GM12878 (cell line): ENCODE measurements around the gene CTNNBIP1. TPM values are rescaled to one million over a fixed set of nuclear protein-coding genes. Genes with fewer than 3 reads are reported as not detected.

Source experiments
- ATAC-seq: fragments of 200-7000 bp; cut with Tn5 transposase; 3 replicates; pipeline ENCODE4 v1.9.1; 2020; ENCODE audit warnings: mild to moderate bottlenecking, moderate library complexity
- BruUV-seq: library from RNA; stranded (reverse); fragments of 400-500 nt; replicated peaks from 2 replicates; lab custom pipeline; 2021; lab: Mats Ljungman, UMichigan
- CTCF ChIA-PET: fragments of 300-600 bp; sonication (Branson Sonifier 250); formaldehyde crosslinking; extraction: SDS; loops from one replicate; lab custom pipeline; 2021; ENCODE audit warnings: inconsistent platforms; lab: Yijun Ruan, JAX
- POLR2A ChIA-PET: fragments of 350-600 bp; formaldehyde crosslinking; extraction: SDS; loops from one replicate; lab custom pipeline; 2021; ENCODE audit warnings: inconsistent platforms; lab: Charles Lee
- RAD21 ChIA-PET: fragments of 300-600 bp; sonication (Branson Sonifier 250); formaldehyde crosslinking; loops from one replicate; lab custom pipeline; 2023; ENCODE audit warnings: antibody characterized with exemption; ENCODE audit not compliant: unreplicated experiment; lab: Charles Lee
- SMC1A ChIA-PET: fragments of 300-600 bp; sonication (Branson Sonifier 250); formaldehyde crosslinking; loops from one replicate; lab custom pipeline; 2023; ENCODE audit not compliant: unreplicated experiment, uncharacterized antibody; lab: Charles Lee
- DNase-seq: peaks from one replicate; pipeline ENCODE4 v3.0.0-alpha.2; 2011; ENCODE audit warnings: low read depth, low spot score
- FAIRE-seq: peaks from 3 replicates; lab custom pipeline; 2011; peaks lifted over from hg19 to GRCh38; lab: Jason Lieb, UNC
- H2AFZ ChIP-seq: 2 replicates; pipeline ENCODE4 v1.6.0; 2011; ENCODE audit warnings: low read depth, low read length, control low read depth; ENCODE audit not compliant: control insufficient read depth
- H3K27ac ChIP-seq: 2 replicates; pipeline ENCODE4 v1.5.1; 2011; ENCODE audit warnings: control low read depth; ENCODE audit not compliant: control insufficient read depth, insufficient read depth
- H3K27me3 ChIP-seq, 2 experiments: replicated peaks in 1 of 2; 2 replicates each; pipeline versions ENCODE4 v1.6.0 to v1.6.1; 2011; ENCODE audit warnings: low read length in 1 of 2; ENCODE audit not compliant: control insufficient read depth in 2 of 2, insufficient read depth in 2 of 2
- H3K36me3 ChIP-seq, 2 experiments: 2 replicates each; pipeline ENCODE4 v1.5.1; 2011; ENCODE audit warnings: low read length in 1 of 2; ENCODE audit not compliant: control insufficient read depth in 2 of 2, insufficient read depth in 2 of 2
- H3K4me1 ChIP-seq: 2 replicates; pipeline ENCODE4 v1.6.1; 2011; ENCODE audit warnings: mild to moderate bottlenecking, low read length, moderate library complexity, mixed read lengths; ENCODE audit not compliant: control insufficient read depth, insufficient read depth
- H3K4me2 ChIP-seq: 2 replicates; pipeline ENCODE4 v1.6.0; 2011; ENCODE audit warnings: control low read depth; ENCODE audit not compliant: control insufficient read depth, insufficient read depth
- H3K4me3 ChIP-seq: fragments of 200-600 bp; sonication (generic); 2 replicates; pipeline ENCODE4 v1.5.1; 2016
- H3K79me2 ChIP-seq: 2 replicates; pipeline ENCODE4 v1.6.0; 2011; ENCODE audit warnings: low read length; ENCODE audit not compliant: control insufficient read depth, insufficient read depth
- H3K9ac ChIP-seq: 2 replicates; pipeline ENCODE4 v1.8.0; 2011; ENCODE audit warnings: low read length, control low read depth, mixed read lengths; ENCODE audit not compliant: control insufficient read depth, insufficient read depth
- H3K9me3 ChIP-seq: replicated peaks from 3 replicates; pipeline ENCODE4 v1.5.1; 2011; ENCODE audit warnings: mild to moderate bottlenecking, low read length; ENCODE audit not compliant: control insufficient read depth, insufficient read depth
- H4K20me1 ChIP-seq: 2 replicates; pipeline ENCODE4 v1.6.0; 2011; ENCODE audit not compliant: control insufficient read depth, insufficient read depth
- CREB1 ChIP-seq: IDR thresholded peaks from 2 replicates; pipeline ENCODE4 v1.6.1; 2012; ENCODE audit warnings: low read depth, mild to moderate bottlenecking, inconsistent platforms
- STAT1 ChIP-seq: fragments of 450-650 bp; conservative IDR thresholded peaks from 2 replicates; pipeline ENCODE4 v1.6.1; 2014; ENCODE audit warnings: antibody characterized with exemption, mild to moderate bottlenecking
- ZBED1 ChIP-seq: IDR thresholded peaks from 2 replicates; pipeline ENCODE4 v1.6.1; 2016; ENCODE audit warnings: borderline replicate concordance
- WGBS: methylation state at CpG from one replicate; pipeline ENCODE4 v1.1.6; 2016; ENCODE audit warnings: low lambda C conversion rate; ENCODE audit not compliant: insufficient replicate concordance, insufficient coverage; ENCODE audit errors: missing lambda C conversion rate; 5-methylcytosine and 5-hydroxymethylcytosine counted together
- in situ Hi-C: fragments of 300-500 bp; cut with MboI; formaldehyde crosslinking; loops from 9 replicates; pipeline ENCODE4 v1.14.3; 2018; ENCODE audit warnings: mixed read lengths
- intact Hi-C: fragments of 100-400 bp; cut with micrococcal nuclease; formaldehyde crosslinking; loops from one replicate; pipeline ENCODE4 v1.14.2; 2022; ENCODE audit not compliant: unreplicated experiment
- polyA plus RNA-seq, 11 experiments: library from polyadenylated mRNA; depleted of rRNA in 4 of 11; unstranded in 6 of 11; stranded (reverse) in 5 of 11; fragments of >200 nt; fragmentation: Nextera tagmentation in 4 of 11; fragmentation: Illumina TruSeq in 1 of 11; extraction: Ambion mirVana in 4 of 11; extraction: Trizol in 1 of 11; gene quantifications; 1 replicate in 1 of 11; 2 replicates in 10 of 11; pipeline versions ENCODE4 v1.2.1 to v1.2.3, GENCODE V29; 2011 to 2016; ENCODE audit warnings: inconsistent platforms in 2 of 11, missing spikeins in 2 of 11, low read depth in 1 of 11
- total RNA-seq, 4 experiments: library from RNA; depleted of rRNA in 3 of 4; stranded (reverse); fragments of >200 nt in 3 of 4; fragmentation: Illumina TruSeq in 1 of 4; extraction: Trizol in 1 of 4; gene quantifications; 2 replicates each; pipeline versions ENCODE4 v1.2.1 to v1.2.3, GENCODE V29; 2013 to 2021
- TF ChIP-seq, protein P1 (sequence below): fragments of 450-650 bp; IDR thresholded peaks from 2 replicates; pipeline ENCODE4 v1.6.1; 2017; ENCODE audit warnings: mild to moderate bottlenecking, moderate library complexity

Gene CTNNBIP1
- total and polyA plus RNA-seq, 10 of the 15 experiments (the other 5 are each of a cell fraction or from before 2014, with no cell fraction given) = 0.42 to 31.8 (median 10.8) TPM

DNA sequence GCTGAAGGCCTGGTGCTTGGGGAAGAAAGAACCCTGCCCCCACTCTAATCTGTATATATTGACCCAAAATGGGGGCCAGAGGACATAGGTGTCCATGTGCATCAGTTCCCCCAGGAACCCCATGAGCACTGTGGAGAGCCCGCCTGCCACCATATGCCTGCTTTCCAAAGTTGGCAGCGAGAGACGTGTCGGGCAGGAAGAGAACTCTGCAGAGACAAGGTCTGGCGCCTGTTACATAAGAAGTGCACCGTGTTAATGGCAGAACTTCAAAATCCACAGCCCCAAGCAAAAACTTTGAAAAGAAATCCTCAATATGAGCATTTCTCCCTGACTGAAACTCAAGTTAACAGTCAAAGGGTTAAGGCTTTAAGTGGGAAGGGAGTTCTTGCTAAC is 8.0 kb downstream of the CTNNBIP1 start:
- ChIA-PET CTCF (interaction anchor here (0.5 kb wide), 1 partner anchor 117 kb away, joined by 3 read pairs; no protein-coding TSS in a partner anchor), POLR2A (interaction anchor here (0.6 to 1.7 kb wide), 2 partner anchors 11 to 215 kb away, joined by 3 read pairs; no protein-coding TSS in a partner anchor), RAD21 (no interaction called here), SMC1A (no interaction called here)
- Histone ChIP-seq H2AFZ (no peak overlapping the region), H3K4me2 (no peak overlapping the region), H3K4me1 (peaks cover 31% of the 10 kb centered on the region), H3K4me3 (no peak overlapping the region), H3K9me3 (no peaks in the 10 kb centered on the region), H4K20me1 (no peaks in the 10 kb centered on the region), H3K27me3 (no peaks in the 10 kb centered on the region), H3K9ac (no peak overlapping the region), H3K27ac (no peak overlapping the region), H3K36me3 (no peaks in the 10 kb centered on the region), H3K79me2 (peaks cover 2% of the 10 kb centered on the region; the same call in 1 of the 2 replicates)
- DNase-seq (no peak), FAIRE-seq (no peak), ATAC-seq (no peak)
- in situ Hi-C loops (no loop called here), intact Hi-C loops (no loop called here)
- no TSS peak for BruUV-seq
- TF ChIP-seq STAT1 = no peak
- TF ChIP-seq ZBED1 = no peak
- TF ChIP-seq CREB1 = no peak
- TF ChIP-seq, protein P1, sequence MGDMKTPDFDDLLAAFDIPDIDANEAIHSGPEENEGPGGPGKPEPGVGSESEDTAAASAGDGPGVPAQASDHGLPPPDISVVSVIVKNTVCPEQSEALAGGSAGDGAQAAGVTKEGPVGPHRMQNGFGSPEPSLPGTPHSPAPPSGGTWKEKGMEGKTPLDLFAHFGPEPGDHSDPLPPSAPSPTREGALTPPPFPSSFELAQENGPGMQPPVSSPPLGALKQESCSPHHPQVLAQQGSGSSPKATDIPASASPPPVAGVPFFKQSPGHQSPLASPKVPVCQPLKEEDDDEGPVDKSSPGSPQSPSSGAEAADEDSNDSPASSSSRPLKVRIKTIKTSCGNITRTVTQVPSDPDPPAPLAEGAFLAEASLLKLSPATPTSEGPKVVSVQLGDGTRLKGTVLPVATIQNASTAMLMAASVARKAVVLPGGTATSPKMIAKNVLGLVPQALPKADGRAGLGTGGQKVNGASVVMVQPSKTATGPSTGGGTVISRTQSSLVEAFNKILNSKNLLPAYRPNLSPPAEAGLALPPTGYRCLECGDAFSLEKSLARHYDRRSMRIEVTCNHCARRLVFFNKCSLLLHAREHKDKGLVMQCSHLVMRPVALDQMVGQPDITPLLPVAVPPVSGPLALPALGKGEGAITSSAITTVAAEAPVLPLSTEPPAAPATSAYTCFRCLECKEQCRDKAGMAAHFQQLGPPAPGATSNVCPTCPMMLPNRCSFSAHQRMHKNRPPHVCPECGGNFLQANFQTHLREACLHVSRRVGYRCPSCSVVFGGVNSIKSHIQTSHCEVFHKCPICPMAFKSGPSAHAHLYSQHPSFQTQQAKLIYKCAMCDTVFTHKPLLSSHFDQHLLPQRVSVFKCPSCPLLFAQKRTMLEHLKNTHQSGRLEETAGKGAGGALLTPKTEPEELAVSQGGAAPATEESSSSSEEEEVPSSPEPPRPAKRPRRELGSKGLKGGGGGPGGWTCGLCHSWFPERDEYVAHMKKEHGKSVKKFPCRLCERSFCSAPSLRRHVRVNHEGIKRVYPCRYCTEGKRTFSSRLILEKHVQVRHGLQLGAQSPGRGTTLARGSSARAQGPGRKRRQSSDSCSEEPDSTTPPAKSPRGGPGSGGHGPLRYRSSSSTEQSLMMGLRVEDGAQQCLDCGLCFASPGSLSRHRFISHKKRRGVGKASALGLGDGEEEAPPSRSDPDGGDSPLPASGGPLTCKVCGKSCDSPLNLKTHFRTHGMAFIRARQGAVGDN = no peak
- 96% methylated on average over 6 of the region's 6 CpGs for WGBS
